Gastroesophageal sphincter (tissue), 4 donors: ENCODE measurements around the gene OVOL2. TPM values are rescaled to one million over a fixed set of nuclear protein-coding genes. Genes with fewer than 3 reads are reported as not detected.
"Not testable (repeated sequence)": the region's sequence is repeated elsewhere in the genome, so short reads cannot be mapped to it uniquely, and the experiment has no call there.

ENCODE experiments used
- ATAC-seq: fragments of 150-250 bp; one replicate; pipeline ENCODE4 v1.9.1; 2016; ENCODE audit warnings: mild to moderate bottlenecking, moderate library complexity
- H3K27ac ChIP-seq, 4 donors: fragments of 200-600 bp; sonication (generic) in 3 of 4; 1 replicate in 3 of 4; 2 replicates in 1 of 4; pipeline ENCODE4 v1.5.1; 2016 to 2019
- H3K27me3 ChIP-seq: fragments of 200-600 bp; sonication (generic); one replicate; pipeline ENCODE4 v1.5.1; 2019
- H3K36me3 ChIP-seq, 2 donors: fragments of 200-600 bp; sonication (generic); one replicate each; pipeline ENCODE4 v1.5.1; 2019; ENCODE audit warnings: control low read depth in 1 of 2
- H3K4me1 ChIP-seq, 3 donors: fragments of 200-600 bp; sonication (generic); 1 replicate in 2 of 3; 2 replicates in 1 of 3; pipeline ENCODE4 v1.5.1; 2016 to 2019; ENCODE audit warnings: control low read depth in 2 of 3
- H3K4me3 ChIP-seq, 2 donors: fragments of 200-600 bp; sonication (generic); one replicate each; pipeline ENCODE4 v1.5.1; 2019; ENCODE audit warnings: mild to moderate bottlenecking in 1 of 2, moderate library complexity in 1 of 2
- H3K9me3 ChIP-seq, 3 donors: fragments of 200-600 bp; sonication (generic); one replicate each; pipeline ENCODE4 v1.5.1; 2017 to 2019; ENCODE audit warnings: control low read depth in 2 of 3
- CTCF ChIP-seq, 4 experiments: fragments of 200-600 bp in 2 of 4; fragments of 450-650 bp in 2 of 4; sonication (generic) in 1 of 4; IDR thresholded peaks; one replicate each; pipeline ENCODE4 v1.5.1; 2017 to 2019; ENCODE audit warnings: antibody characterized with exemption in 4 of 4, mild to moderate bottlenecking in 2 of 4, moderate library complexity in 2 of 4
- EP300 ChIP-seq: sonication (generic); formaldehyde crosslinking; IDR thresholded peaks from one replicate; pipeline ENCODE4 v1.6.1; 2017; ENCODE audit warnings: antibody characterized with exemption, mild to moderate bottlenecking
- POLR2A ChIP-seq, 2 donors: fragments of 450-650 bp; IDR thresholded peaks; one replicate each; pipeline ENCODE4 v1.6.1; 2017; ENCODE audit warnings: antibody characterized with exemption in 2 of 2, mild to moderate bottlenecking in 2 of 2, moderate library complexity in 1 of 2
- POLR2AphosphoS5 ChIP-seq: sonication (generic); formaldehyde crosslinking; IDR thresholded peaks from one replicate; pipeline ENCODE4 v1.6.1; 2017; ENCODE audit warnings: antibody characterized with exemption
- WGBS, 2 donors: methylation state at CpG; one replicate each; pipeline ENCODE4 v1.1.5; 2018; ENCODE audit warnings: low coverage in 1 of 2; 5-methylcytosine and 5-hydroxymethylcytosine counted together
- total RNA-seq, 4 donors: library from RNA; depleted of rRNA; stranded (reverse); fragments of >200 nt; gene quantifications; one replicate each; pipeline ENCODE4 v1.1.0, GENCODE V29; 2016

Gene OVOL2
- total RNA-seq, 4 donors from 2014 or later, result 0.69 TPM; not detected in 3

- 76% methylated on average over 7 of the region's 10 CpGs; no CpG with 5 or more reads in 1 of the 2 donors for WGBS, 2 donors
- no peaks in the 10 kb centered on the region for H3K4me1 ChIP-seq
Measured at GRCh38 chr20:18093388-18093787, 35.7 kb upstream of the OVOL2 start.

GRCh38 chr20:18092890-18093289 is 35.2 kb upstream of the OVOL2 start:
- no peak overlapping the region for H3K4me3 ChIP-seq
- whole genome bisulfite sequencing, 2 donors, result 64% methylated on average over 2 of the region's 8 CpGs; no CpG with 5 or more reads in 1 of the 2 donors

More at GRCh38 chr20:18093388-18093787, 35.7 kb upstream of the OVOL2 start:
- Histone ChIP-seq H3K36me3 (no peaks in the 10 kb centered on the region), H3K27ac (no peak overlapping the region), H3K27me3 (peaks cover 17% of the 10 kb centered on the region), H3K9me3 (no peaks in the 10 kb centered on the region), H3K4me3 (no peak overlapping the region)
- TF ChIP-seq POLR2AphosphoS5, result no peak
- no peak for TF ChIP-seq EP300
- no peak for TF ChIP-seq CTCF (IDR thresholded peaks at IDR 0.05)
- no peak for TF ChIP-seq POLR2A (IDR thresholded peaks at IDR 0.05)
- no peak for ATAC-seq

GRCh38 chr20:18091623-18092022 is 33.9 kb upstream of the OVOL2 start:
- H3K27ac ChIP-seq, result no peak overlapping the region
- 63 to 76% methylated on average over 3 to 7 of the region's 7 CpGs for WGBS, 2 donors
- H3K36me3 ChIP-seq, result no peaks in the 10 kb centered on the region
- H3K27me3 ChIP-seq, result peaks cover 23% of the 10 kb centered on the region
- no peak overlapping the region for H3K4me3 ChIP-seq
- no peaks in the 10 kb centered on the region for H3K9me3 ChIP-seq
- ATAC-seq, result no peak
- TF ChIP-seq POLR2A (IDR thresholded peaks at IDR 0.05), result no peak
- no peak for TF ChIP-seq EP300
- no peak for TF ChIP-seq CTCF (IDR thresholded peaks at IDR 0.05)
- no peak for TF ChIP-seq POLR2AphosphoS5
- H3K4me1 ChIP-seq, result no peaks in the 10 kb centered on the region

More at GRCh38 chr20:18092890-18093289, 35.2 kb upstream of the OVOL2 start:
- Histone ChIP-seq H3K9me3 (no peaks in the 10 kb centered on the region), H3K27me3 (peaks cover 17% of the 10 kb centered on the region), H3K4me1 (no peaks in the 10 kb centered on the region), H3K36me3 (no peaks in the 10 kb centered on the region), H3K27ac (no peak overlapping the region)
- no peak for ATAC-seq
- TF ChIP-seq POLR2A (IDR thresholded peaks at IDR 0.05) (no peak), EP300 (no peak), POLR2AphosphoS5 (no peak), CTCF (IDR thresholded peaks at IDR 0.05) (no peak)

GRCh38 chr20:18090477-18090876 is 32.8 kb upstream of the OVOL2 start:
- ATAC-seq, result no peak
- Histone ChIP-seq H3K4me3 (no peak overlapping the region), H3K27me3 (peaks cover 26% of the 10 kb centered on the region), H3K9me3 (no peaks in the 10 kb centered on the region), H3K4me1 (no peaks in the 10 kb centered on the region), H3K27ac (no peak overlapping the region), H3K36me3 (no peaks in the 10 kb centered on the region)
- WGBS, 2 donors, result 96% methylated on average over 8 of the region's 10 CpGs; no CpG with 5 or more reads in 1 of the 2 donors
- no peak for TF ChIP-seq POLR2AphosphoS5
- no peak for TF ChIP-seq CTCF (IDR thresholded peaks at IDR 0.05)
- TF ChIP-seq EP300, result no peak
- TF ChIP-seq POLR2A (IDR thresholded peaks at IDR 0.05), result no peak

- ATAC-seq, result no peak
Measured at GRCh38 chr20:18090044-18090443, 32.3 kb upstream of the OVOL2 start.

GRCh38 chr20:18088841-18089240 is 31.1 kb upstream of the OVOL2 start:
- peaks cover 26% of the 10 kb centered on the region for H3K27me3 ChIP-seq
- 86 to 100% methylated on average over 2 to 6 of the region's 11 CpGs for WGBS, 2 donors
- H3K4me3 ChIP-seq, H3K4me1 ChIP-seq, H3K36me3 ChIP-seq, H3K27ac ChIP-seq, ATAC-seq, H3K9me3 ChIP-seq: not testable (repeated sequence)

More at GRCh38 chr20:18090044-18090443, 32.3 kb upstream of the OVOL2 start:
- Histone ChIP-seq H3K36me3 (no peaks in the 10 kb centered on the region), H3K27ac (no peak overlapping the region), H3K4me3 (no peak overlapping the region), H3K27me3 (peaks cover 26% of the 10 kb centered on the region), H3K4me1 (no peaks in the 10 kb centered on the region), H3K9me3 (no peaks in the 10 kb centered on the region)
- WGBS, 2 donors, result 75 to 100% methylated on average over 1 of the region's 3 CpGs
- TF ChIP-seq CTCF (IDR thresholded peaks at IDR 0.05), result no peak
- no peak for TF ChIP-seq POLR2AphosphoS5
- TF ChIP-seq EP300, result no peak
- TF ChIP-seq POLR2A (IDR thresholded peaks at IDR 0.05), result no peak

GRCh38 chr20:18088298-18088697 is 30.6 kb upstream of the OVOL2 start:
- H3K36me3 ChIP-seq, H3K9me3 ChIP-seq, ATAC-seq, H3K27ac ChIP-seq, H3K4me3 ChIP-seq, H3K4me1 ChIP-seq: not testable (repeated sequence)
- 64 to 80% methylated on average over 1 to 2 of the region's 3 CpGs for WGBS, 2 donors
- peaks cover 26% of the 10 kb centered on the region for H3K27me3 ChIP-seq
